PFSK-1 (cell line): ENCODE results near the gene BCORL1.

Source experiments
- FOXP2 ChIP-seq: optimal IDR thresholded peaks from 2 replicates; pipeline ENCODE3; 2011; ENCODE audit warnings: borderline replicate concordance, control low read depth, inconsistent platforms; ENCODE audit not compliant: insufficient read depth; ENCODE audit errors: extremely low read length, extremely low read depth
- POLR2AphosphoS5 ChIP-seq: IDR thresholded peaks from 2 replicates; pipeline ENCODE4 v1.6.1; 2012; ENCODE audit warnings: low read depth, mild to moderate bottlenecking, control low read depth, low read length, moderate library complexity
- SIN3A ChIP-seq: IDR thresholded peaks from 2 replicates; pipeline ENCODE4 v1.6.1; 2012; ENCODE audit warnings: mild to moderate bottlenecking, low read length, moderate library complexity, borderline replicate concordance; ENCODE audit not compliant: insufficient read depth
- TAF1 ChIP-seq: IDR thresholded peaks from 2 replicates; pipeline ENCODE4 v1.6.1; 2012; ENCODE audit warnings: low read length, control low read depth, borderline replicate concordance; ENCODE audit not compliant: insufficient read depth
- TF ChIP-seq, protein P1 (sequence below), 2 experiments: IDR thresholded peaks; 2 replicates each; pipeline versions ENCODE4 v1.6.1 to v1.8.0; 2011 to 2012; ENCODE audit warnings: low read depth in 2 of 2, low read length in 2 of 2, control low read depth in 1 of 2, inconsistent platforms in 1 of 2, mild to moderate bottlenecking in 1 of 2, moderate library complexity in 1 of 2; ENCODE audit not compliant: insufficient read depth in 1 of 2

The BCORL1 gene

GRCh38 chrX:129953334-129953648 lies 29.1 kb upstream of the BCORL1 start:
- no peak for TF ChIP-seq SIN3A

DNA sequence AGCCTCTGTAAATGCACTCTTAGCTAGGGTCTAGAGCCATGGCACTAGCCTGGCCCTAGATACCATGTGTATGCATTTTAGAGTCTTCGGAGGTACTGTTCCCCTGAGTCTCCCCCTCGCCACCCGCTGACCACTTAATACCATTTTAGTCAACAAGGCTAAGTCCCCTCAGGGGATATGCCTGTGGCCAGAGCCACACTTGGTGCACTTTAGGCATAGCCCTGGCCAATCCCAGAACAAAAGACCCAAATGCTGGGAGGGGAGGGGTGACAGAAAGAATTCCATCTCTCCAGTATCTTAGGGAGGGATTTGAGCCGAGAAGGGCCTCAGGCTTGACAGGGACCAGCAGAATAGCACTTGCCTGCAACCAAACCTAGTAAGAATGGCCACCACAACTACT lies 28.6 kb upstream of the BCORL1 start:
- TF ChIP-seq, protein P1, sequence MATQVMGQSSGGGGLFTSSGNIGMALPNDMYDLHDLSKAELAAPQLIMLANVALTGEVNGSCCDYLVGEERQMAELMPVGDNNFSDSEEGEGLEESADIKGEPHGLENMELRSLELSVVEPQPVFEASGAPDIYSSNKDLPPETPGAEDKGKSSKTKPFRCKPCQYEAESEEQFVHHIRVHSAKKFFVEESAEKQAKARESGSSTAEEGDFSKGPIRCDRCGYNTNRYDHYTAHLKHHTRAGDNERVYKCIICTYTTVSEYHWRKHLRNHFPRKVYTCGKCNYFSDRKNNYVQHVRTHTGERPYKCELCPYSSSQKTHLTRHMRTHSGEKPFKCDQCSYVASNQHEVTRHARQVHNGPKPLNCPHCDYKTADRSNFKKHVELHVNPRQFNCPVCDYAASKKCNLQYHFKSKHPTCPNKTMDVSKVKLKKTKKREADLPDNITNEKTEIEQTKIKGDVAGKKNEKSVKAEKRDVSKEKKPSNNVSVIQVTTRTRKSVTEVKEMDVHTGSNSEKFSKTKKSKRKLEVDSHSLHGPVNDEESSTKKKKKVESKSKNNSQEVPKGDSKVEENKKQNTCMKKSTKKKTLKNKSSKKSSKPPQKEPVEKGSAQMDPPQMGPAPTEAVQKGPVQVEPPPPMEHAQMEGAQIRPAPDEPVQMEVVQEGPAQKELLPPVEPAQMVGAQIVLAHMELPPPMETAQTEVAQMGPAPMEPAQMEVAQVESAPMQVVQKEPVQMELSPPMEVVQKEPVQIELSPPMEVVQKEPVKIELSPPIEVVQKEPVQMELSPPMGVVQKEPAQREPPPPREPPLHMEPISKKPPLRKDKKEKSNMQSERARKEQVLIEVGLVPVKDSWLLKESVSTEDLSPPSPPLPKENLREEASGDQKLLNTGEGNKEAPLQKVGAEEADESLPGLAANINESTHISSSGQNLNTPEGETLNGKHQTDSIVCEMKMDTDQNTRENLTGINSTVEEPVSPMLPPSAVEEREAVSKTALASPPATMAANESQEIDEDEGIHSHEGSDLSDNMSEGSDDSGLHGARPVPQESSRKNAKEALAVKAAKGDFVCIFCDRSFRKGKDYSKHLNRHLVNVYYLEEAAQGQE (IDR thresholded peaks at IDR 0.05; ENCODE audit: insufficient read depth in 1 of 2, low read depth in 2 of 2, low read length in 2 of 2): no peak
- no peak for TF ChIP-seq SIN3A
- TF ChIP-seq TAF1: no peak
- TF ChIP-seq FOXP2: no peak
- TF ChIP-seq POLR2AphosphoS5: no peak

DNA sequence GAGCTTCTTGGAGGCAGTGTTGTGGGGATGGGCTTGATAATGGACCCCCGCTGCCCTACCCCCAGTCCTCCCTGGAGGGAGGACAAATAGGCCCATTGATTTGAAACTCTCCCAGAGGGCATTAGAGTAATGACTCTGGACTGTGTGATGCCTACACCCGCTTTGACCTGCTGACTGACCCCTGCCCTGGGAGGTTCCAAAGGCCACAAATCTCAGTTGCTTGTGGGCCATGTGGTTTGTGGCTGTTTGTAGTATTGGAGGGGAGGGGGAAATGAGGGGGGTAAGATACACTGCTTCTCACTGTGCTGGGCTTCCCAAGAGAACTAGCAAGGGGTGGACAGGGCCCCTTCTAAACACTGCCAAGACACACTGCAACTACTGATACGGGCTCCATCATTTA lies 27.6 kb upstream of the BCORL1 start:
- TF ChIP-seq, protein P1 (IDR thresholded peaks at IDR 0.05; ENCODE audit: insufficient read depth in 1 of 2, low read depth in 2 of 2, low read length in 2 of 2): no peak
- TF ChIP-seq FOXP2: no peak
- no peak for TF ChIP-seq SIN3A
- no peak for TF ChIP-seq TAF1
- no peak for TF ChIP-seq POLR2AphosphoS5

DNA sequence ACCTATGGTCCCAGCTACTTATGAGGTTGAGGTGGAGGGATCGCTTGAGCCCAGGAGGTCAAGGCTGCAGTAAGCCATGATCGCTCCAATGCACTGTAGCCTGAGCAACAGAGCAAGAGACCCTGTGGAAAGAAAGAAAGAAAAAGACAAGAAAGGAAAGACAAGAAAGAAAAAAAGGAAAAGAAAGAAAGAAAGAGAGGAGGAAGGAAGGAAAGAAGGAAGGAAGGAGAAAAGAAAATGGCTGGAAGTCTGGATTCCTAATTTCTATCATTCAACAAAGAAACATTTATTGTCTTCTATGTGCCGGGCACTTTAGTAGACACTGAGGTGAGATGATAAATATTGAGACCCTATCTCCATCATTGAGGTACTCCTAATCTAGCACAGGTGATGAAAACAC lies 26.8 kb upstream of the BCORL1 start:
- TF ChIP-seq FOXP2: no peak
- TF ChIP-seq, protein P1 (IDR thresholded peaks at IDR 0.05; ENCODE audit: insufficient read depth in 1 of 2, low read depth in 2 of 2, low read length in 2 of 2): no peak
- TF ChIP-seq POLR2AphosphoS5: no peak
- TF ChIP-seq SIN3A: no peak
- TF ChIP-seq TAF1: no peak

DNA sequence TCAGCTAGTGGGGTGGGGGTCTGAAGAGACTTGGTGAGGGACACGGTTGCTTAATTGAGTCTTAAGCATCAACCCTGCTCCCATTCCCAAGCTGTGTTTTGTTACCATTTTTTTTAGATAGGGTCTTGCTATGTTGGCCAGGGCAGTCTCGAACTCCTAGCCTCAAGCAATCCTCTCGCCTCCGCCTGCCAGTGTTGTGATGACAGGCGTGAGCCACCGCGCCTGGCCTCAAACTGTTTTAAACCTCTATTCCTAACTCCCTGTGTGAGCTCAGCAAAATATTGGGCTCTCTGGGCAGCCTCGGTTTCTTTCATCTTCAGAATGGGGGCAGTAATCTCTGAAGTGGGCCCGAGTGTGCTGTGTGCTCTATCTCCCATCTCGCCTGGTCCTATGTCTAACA lies 26.3 kb upstream of the BCORL1 start:
- TF ChIP-seq TAF1 (no peak), FOXP2 (no peak)

DNA sequence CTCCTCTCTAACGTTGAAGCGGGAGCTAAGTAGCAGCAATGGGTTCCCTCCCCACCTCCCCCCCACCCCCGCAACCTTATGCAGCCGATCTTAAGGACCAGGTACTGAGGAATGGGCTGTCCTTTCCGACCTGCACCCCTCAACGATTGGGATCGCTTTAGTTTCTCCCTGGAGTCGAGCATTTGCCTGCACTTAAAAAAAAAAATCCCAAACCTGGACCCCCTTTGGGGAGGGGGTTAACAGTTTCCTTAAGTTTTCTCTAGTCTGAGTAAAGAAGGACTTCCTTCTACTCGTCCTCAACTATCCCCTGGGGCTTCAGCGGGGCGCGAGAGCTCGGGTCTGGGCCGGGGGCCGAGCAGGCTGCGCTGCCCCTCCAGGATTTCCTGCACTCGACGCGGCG lies 25.7 kb upstream of the BCORL1 start:
- TF ChIP-seq FOXP2 (no peak), TAF1 (no peak), SIN3A (no peak), POLR2AphosphoS5 (no peak)
- TF ChIP-seq, protein P1 (IDR thresholded peaks at IDR 0.05; ENCODE audit: insufficient read depth in 1 of 2, low read depth in 2 of 2, low read length in 2 of 2): no peak
